Activated naive CD8-positive, alpha-beta T cell treated with anti-CD3 and anti-CD28 coated beads, Interleukin-2, amount 50 U/mL, for 16 hours (primary cell): ENCODE results near the gene GAPDH.
"Not testable (repeated sequence)": the region's sequence is repeated elsewhere in the genome, so short reads cannot be mapped to it uniquely, and the experiment has no call there.

ENCODE experiments used
- DNase-seq: peaks from one replicate; pipeline ENCODE4 v3.0.0-alpha.2; 2020; ENCODE audit warnings: low read depth, low spot score

GAPDH gene

DNA sequence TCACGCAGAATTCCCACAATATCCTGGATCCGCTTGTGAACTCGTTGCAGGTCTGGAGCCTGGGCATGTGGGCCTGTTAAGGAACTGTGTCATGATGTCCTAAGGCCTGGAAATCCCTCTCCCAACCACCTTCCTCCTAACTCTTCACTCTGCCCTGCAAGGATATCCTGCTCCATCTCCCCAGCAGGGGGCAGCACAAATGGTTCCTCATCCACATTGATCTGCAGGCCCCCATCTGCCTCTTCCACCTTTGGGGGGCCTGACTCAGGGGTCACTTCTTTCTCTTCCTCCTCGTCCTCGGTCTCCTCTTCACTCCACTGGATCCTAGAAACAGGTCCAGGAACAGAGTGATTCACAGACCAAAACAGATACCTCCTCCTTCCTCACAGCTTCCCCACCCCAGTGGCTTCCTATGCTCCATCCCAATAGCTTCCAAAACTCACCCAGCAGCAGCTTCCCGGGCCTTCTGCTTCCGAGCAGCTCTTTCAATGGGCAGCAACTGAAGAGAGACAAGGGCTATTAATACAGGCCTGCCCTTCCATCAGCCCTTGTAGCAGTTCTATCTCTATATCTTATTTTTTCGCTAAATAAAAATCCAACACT, 29.2 kb downstream of the GAPDH start:
- DNase-seq = peak; percentile 37

DNA sequence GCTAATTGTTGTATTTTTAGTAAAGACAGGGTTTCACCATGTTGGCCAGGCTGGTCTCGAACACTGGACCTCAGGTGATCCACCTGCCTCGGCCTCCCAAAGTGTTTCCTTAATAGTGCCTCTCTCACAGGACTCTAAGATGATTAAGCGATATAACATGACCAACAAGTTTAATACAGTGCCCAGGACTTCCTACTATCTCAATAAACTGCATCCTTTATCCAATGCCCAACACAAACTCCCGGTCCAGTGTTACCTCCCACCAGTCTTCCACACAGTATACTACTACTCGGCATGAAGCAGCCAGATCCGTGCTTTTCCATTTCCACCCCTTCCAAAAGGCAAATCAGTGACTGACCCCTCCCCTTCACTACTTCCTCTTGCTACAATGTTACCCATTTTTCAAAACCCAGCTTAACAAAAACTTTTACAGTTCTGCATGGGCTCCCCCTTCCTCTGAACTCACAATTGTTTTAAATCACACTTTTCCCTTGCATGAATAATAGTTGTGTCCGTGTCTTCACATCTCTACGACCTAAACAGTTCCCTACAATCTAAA, 32.9 kb downstream of the GAPDH start:
- DNase-seq = no peak

DNA sequence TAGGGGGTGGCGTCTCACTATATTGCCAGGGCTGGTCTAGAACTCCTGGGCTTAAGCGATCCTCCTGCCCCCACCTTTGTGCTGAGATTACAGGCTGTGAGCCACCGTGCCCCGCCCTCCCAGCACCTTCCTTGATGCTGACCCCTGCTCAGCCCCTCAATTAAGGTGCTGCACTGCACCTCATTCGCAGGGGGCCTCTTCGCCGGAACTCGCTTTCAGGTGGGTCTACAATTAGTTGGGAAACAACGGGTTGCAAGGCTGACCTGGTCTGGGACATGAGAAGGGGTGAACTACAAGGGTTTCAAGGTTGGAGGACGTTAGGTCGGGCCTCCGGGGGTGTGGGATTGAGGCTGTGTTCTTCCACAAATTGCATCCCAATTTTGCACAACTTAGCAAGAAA, 35.0 kb downstream of the GAPDH start:
- no peak for DNase-seq

- DNase-seq = no peak
Measured at GRCh38 chr12:6569786-6570185, 35.5 kb downstream of the GAPDH start.

GRCh38 chr12:6570264-6570887, 36.1 kb downstream of the GAPDH start:
- DNase-seq = no peak

- no peak for DNase-seq
Measured at GRCh38 chr12:6573001-6573400, 38.7 kb downstream of the GAPDH start.

GRCh38 chr12:6574576-6575295, 40.4 kb downstream of the GAPDH start:
- no peak for DNase-seq

DNA sequence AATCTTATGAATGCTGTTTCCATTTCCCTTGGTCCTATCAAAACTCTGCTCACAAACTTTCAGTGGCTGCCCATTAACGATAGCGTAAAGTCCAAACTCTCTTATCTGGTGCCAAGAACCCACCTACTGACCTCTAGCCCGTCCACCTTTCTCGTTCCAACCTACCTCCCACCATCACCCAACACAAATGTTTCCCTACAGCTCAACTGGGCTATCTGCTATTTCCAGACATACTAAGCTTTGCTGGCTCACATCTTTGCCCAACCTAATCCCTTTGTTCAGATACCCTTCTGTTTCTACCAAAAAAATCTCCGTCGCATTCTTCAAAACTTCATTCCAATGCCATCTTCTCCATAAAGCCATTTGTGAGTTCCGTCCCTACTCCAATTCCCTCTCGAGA, 41.3 kb downstream of the GAPDH start:
- DNase-seq = no peak

DNA sequence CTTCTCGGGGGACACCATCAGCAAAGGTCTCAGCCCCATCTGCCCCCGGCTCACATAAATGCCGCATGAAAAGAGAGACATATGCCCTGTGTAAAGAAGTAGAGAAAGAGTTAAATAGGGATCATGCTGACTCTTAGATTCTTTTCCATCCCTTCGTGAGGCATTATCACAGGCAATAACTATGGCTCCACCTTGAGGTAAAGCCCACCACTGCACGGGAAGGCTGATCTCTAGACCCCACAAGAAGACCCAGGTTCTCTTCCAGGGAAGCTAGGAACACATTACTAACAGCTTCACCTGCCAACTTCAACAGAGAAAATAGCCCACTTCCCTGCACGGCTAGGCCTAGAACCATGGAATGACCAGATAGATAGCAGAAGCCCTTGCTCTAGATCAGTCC, 47.9 kb downstream of the GAPDH start:
- DNase-seq = no peak

DNA sequence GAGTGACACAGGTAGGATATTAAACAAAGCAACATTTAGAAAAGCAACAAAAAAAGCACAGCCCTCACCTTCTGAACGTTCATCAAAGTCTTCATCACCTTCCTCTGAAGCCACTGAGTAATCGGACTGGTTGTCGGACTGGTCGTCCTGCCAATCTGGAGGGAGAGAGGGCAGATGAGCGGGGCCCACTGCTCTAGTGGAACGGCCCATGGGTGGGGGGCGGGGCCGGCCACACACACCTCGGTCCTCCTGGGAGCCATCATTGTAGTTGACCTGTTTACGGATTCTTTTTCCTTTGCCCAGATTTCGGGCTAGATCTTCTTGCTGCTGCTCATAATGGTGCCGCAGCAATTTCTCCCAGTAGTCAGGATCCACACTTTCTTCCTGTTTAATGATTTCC, 48.6 kb downstream of the GAPDH start:
- no peak for DNase-seq

- DNase-seq = no peak
Measured at GRCh38 chr12:6584293-6584692, 50.0 kb downstream of the GAPDH start.

DNA sequence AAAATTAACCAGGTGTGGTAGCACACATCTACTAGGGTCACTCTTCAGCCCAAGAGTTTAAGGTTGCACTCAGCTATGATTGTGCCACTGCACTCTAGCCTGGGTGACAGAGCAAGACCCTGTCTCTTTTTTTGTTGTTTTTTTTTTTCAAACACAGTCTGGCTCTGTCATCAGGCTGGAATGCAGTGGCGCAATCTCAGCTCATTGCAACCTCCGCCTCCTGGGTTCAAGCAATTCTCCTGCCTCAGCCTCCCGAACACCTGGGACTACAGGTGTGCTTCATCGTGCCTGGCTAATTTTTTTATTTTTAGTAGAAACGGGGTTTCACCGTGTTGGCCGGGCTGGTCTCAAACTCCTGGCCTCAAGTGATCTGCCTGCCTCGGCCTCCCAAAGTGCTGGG, 52.3 kb downstream of the GAPDH start:
- DNase-seq = not testable (repeated sequence)
